Kidney (tissue), 14 donors: ENCODE data around the gene CLASP2. TPM values are rescaled to one million over a fixed set of nuclear protein-coding genes. Genes with fewer than 3 reads are reported as not detected.

Experiments
- DNase-seq, 5 donors: peaks; one replicate each; pipeline ENCODE4 v3.0.0-alpha.2; 2013 to 2020
- FAIRE-seq: peaks from 2 replicates; lab custom pipeline; 2012; peaks lifted over from hg19 to GRCh38; lab: Jason Lieb, UNC
- H3K27ac ChIP-seq, 2 donors: one replicate each; pipeline ENCODE4 v1.7.0; 2013; ENCODE audit warnings: low read depth in 2 of 2, low read length in 2 of 2, inconsistent platforms in 1 of 2
- H3K27me3 ChIP-seq: one replicate; pipeline ENCODE4 v1.7.1; 2013; ENCODE audit warnings: low read length, inconsistent platforms; ENCODE audit not compliant: control insufficient read depth, insufficient read depth
- H3K36me3 ChIP-seq, 3 donors: one replicate each; pipeline versions ENCODE4 v1.7.0 to v1.7.1; 2013; ENCODE audit warnings: low read length in 3 of 3, control low read depth in 1 of 3, inconsistent platforms in 1 of 3; ENCODE audit not compliant: insufficient read depth in 3 of 3, control insufficient read depth in 2 of 3
- H3K4me1 ChIP-seq, 3 donors: one replicate each; pipeline versions ENCODE4 v1.7.0 to v1.7.1; 2013; ENCODE audit warnings: low read length in 3 of 3, inconsistent platforms in 1 of 3, low read depth in 1 of 3; ENCODE audit not compliant: control insufficient read depth in 2 of 3, insufficient read depth in 2 of 3
- H3K4me3 ChIP-seq, 3 donors: one replicate each; pipeline versions ENCODE4 v1.7.0 to v1.8.1; 2013; ENCODE audit warnings: low read length in 3 of 3, control low read depth in 1 of 3, inconsistent platforms in 1 of 3
- H3K9ac ChIP-seq, 3 donors: one replicate each; pipeline versions ENCODE4 v1.7.0 to v1.7.1; 2013; ENCODE audit warnings: low read length in 3 of 3, control low read depth in 1 of 3, inconsistent platforms in 1 of 3
- H3K9me3 ChIP-seq, 3 donors: one replicate each; pipeline versions ENCODE4 v1.7.0 to v1.7.1; 2013; ENCODE audit warnings: low read length in 3 of 3, control low read depth in 1 of 3, inconsistent platforms in 1 of 3; ENCODE audit not compliant: control insufficient read depth in 2 of 3, insufficient read depth in 1 of 3
- CTCF ChIP-seq: IDR thresholded peaks from 3 replicates; pipeline ENCODE4 v1.5.1; 2012; ENCODE audit warnings: mild to moderate bottlenecking, moderate library complexity, borderline replicate concordance; ENCODE audit not compliant: insufficient read depth; ENCODE audit errors: extremely low read depth
- intact Hi-C: fragments of 100-400 bp; cut with DNase I; formaldehyde crosslinking; loops from one replicate; pipeline ENCODE4 v1.11.1; 2022
- polyA plus RNA-seq: library from polyadenylated mRNA; stranded (reverse); fragments of 350-450 nt; fragmentation: Illumina TruSeq; extraction: RNeasy Lipid Tissue Mini Kit (QIAGEN cat#74804); gene quantifications from one replicate; pipeline ENCODE4 v1.2.3, GENCODE V29; 2014; ENCODE audit warnings: low read depth, low replicate concordance; ENCODE audit not compliant: insufficient read depth
- total RNA-seq: library from RNA; stranded (reverse); fragmentation: NEBNext Ultra II Directional; extraction: Animal tissue kit (Norgen Biotek cat#: 25700); gene quantifications from one replicate; pipeline ENCODE4 v1.2.1, GENCODE V29; 2021
- donor health status: control.
- donor health status: control.
- donor health status: control.
- donor health status: control.
- donor health status: control.
- donor health status: DM: yes; HTN: yes; CAD: no.
- donor health status: Normal renal cell carcinoma (clear cell type).

CLASP2 gene
- total and polyA plus RNA-seq, 2 donors from 2014 or later, result 8.8 to 58.5 TPM

- H3K4me1 ChIP-seq, result peaks cover 0 to 5% (median 0%) of the 10 kb centered on the region in 3 donors
- H3K9me3 ChIP-seq, result no peaks in the 10 kb centered on the region
- no peak for TF ChIP-seq CTCF
- FAIRE-seq (no peak), DNase-seq (no peak)
- no peak overlapping the region for H3K27ac ChIP-seq
- intact Hi-C loops, result no loop called here
- H3K27me3 ChIP-seq, result no peaks in the 10 kb centered on the region
- H3K36me3 ChIP-seq, result peaks cover 4 to 8% (median 8%) of the 10 kb centered on the region in 3 donors
- no peak overlapping the region for H3K9ac ChIP-seq
- H3K4me3 ChIP-seq, result no peak overlapping the region
These were observed 139.5 kb downstream of the CLASP2 start for GRCh38 chr3:33578325-33579177.

- no peak overlapping the region for H3K4me3 ChIP-seq
- peaks cover 0 to 5% (median 0%) of the 10 kb centered on the region in 3 donors for H3K4me1 ChIP-seq
- intact Hi-C loops, result no loop called here
- H3K9me3 ChIP-seq, result no peaks in the 10 kb centered on the region
- no peak for FAIRE-seq
- DNase-seq, result no peak
- no peaks in the 10 kb centered on the region for H3K27me3 ChIP-seq
- TF ChIP-seq CTCF, result no peak
- H3K27ac ChIP-seq, result no peak overlapping the region
- peaks cover 2 to 16% (median 4%) of the 10 kb centered on the region in 3 donors for H3K36me3 ChIP-seq
- no peak overlapping the region for H3K9ac ChIP-seq
These were observed 140.5 kb downstream of the CLASP2 start for GRCh38 chr3:33577588-33577987.

- FAIRE-seq, result no peak
- Histone ChIP-seq H3K9me3 (no peaks in the 10 kb centered on the region), H3K36me3 (peaks cover 2 to 16% (median 4%) of the 10 kb centered on the region in 3 donors), H3K4me1 (peaks cover 0 to 5% (median 0%) of the 10 kb centered on the region in 3 donors), H3K9ac (no peak overlapping the region), H3K4me3 (no peak overlapping the region), H3K27me3 (no peaks in the 10 kb centered on the region), H3K27ac (no peak overlapping the region)
- no peak for TF ChIP-seq CTCF
- no peak for DNase-seq
- intact Hi-C loops, result no loop called here
These were observed 140.9 kb downstream of the CLASP2 start for GRCh38 chr3:33577173-33577572.
